DMS53 (cell line): ENCODE results near the gene NSUN7.
A peak's percentile ranks its signal among the peaks of the same experiment; 100 is the strongest.

Experiments
- DNase-seq: peaks from one replicate; lab custom pipeline; 2025; lab: John Stamatoyannopoulos, UW

The NSUN7 gene

DNA sequence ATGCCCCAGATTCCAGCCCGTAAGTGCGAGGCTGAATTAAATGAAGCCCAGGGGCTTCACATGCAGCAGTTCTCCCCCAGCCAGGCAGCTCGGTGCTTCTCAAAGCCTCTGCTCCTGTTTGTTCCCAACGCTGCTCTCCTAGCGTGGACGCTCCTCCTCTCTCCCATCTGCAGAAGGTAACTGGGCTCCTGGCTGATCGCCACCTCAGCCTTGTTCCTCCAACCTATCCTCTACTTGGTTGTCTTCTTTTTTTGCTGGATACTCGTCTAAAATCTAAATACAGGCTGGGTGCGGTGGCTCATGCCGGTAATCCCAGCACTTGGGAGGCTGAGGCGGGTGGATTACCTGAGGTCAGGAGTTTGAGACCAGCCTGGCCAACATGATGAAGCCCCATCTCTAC, 70.3 kb downstream of the NSUN7 start:
- no peak for DNase-seq

DNA sequence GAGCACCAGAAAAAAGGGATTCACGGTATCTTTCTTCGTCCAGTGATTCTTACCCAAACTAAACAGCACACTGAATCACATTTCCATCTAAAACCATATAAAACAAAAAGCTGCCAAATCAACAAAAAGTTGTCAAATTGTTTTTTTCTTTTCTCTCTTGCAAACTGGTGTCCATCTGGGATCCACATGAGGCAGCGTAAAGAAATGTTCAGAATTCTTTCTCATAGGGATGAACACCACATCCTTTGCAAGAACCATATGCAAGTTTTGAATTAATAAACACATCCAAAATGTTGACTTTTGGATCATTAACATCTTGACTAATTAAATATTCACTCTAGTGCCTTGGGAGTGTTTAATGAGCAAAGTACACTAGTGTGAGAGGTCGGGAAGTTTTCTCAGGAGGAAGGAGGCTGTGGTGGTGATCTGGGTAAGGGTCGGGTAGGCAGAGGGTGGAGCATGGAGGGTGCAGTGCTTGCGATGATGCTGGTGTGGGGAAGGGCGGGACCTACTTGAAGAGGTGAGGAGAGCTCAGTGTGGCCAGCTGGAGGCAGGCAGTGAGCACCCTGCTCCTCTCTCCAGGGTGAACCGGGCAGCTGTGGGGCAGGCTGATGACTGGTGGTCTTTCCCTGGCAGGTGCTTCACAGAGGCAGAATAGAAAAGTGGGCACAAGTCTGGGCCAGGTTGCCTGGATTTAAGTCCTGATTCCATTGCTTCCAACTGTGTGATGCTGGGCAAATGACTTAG, 72.8 kb downstream of the NSUN7 start:
- no peak for DNase-seq

DNA sequence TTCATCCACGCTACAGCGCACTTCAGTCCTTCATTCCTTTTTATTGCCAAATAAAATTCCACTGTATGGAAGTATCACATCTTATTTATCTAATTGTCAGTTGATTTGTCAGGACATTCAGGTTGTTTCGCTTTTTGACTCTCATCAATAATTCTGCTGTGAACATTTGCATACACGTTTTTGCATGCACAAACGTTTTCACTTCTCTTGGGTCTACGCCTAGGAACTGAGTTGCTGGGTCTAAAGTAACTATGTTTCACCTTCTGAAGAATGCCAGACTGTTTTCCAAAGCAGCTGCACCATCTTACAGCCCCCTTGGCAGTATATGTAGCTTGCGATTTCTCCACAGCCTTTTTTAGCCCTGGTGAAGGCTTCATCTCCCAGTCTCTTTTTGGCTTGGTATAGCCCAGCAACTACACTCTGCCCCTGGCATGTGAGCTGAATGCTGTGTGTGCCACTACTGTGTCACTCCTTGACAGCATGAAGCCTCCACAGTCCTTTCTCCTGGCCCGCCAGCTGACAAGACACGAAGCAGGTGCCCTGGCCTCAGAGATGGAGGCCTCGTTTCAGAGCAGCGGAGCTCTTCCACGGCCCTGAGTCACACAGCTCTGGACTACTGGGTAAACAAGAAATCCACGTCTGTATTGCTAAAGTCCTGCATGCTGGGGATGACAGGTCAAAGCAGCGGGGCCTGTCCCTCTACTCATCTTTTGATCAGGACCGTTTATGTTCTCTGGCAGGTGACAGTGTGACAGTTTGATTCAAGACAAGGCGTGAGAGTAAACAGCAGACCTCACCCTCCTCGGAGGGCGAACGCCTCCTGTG, 75.5 kb downstream of the NSUN7 start:
- peak; percentile 51 for DNase-seq

DNA sequence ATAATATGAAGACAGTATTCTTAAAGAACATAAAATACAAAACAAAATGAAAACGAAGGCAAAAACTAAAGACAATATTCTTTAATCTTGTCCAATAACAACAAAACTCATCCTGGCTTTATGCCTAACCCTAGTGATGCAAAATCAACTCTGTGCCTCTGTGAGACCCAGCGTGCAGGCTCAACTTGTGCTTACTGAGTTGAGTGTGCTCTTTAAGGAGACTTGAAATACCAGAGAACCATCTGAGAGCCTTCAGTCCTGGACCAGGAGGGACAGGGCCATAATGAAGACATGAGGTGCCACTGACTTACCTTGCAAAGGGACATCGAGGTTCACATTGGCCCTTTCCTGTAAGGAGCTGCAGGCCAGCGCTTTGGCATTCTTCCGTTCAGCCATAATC, 77.1 kb downstream of the NSUN7 start:
- no peak for DNase-seq

DNA sequence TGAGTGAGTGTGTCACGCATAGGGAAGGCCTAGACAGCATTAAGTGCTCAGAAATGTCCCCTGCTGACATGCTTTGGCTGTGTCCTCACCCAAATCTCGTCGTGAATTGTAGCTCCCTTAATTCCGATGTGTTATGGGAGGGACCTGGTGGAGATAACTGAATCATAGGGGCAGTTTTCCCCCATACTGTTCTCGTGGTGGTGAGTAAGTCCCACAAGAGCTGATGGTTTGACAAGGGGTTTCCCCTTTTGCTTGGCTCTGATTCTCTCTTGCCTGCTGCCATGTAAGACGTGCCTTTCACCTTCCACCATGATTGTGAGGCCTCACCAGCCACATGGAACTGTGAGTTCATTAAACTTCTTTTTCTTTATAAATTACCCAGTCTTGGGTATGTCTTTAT, 78.0 kb downstream of the NSUN7 start:
- DNase-seq, result no peak

DNA sequence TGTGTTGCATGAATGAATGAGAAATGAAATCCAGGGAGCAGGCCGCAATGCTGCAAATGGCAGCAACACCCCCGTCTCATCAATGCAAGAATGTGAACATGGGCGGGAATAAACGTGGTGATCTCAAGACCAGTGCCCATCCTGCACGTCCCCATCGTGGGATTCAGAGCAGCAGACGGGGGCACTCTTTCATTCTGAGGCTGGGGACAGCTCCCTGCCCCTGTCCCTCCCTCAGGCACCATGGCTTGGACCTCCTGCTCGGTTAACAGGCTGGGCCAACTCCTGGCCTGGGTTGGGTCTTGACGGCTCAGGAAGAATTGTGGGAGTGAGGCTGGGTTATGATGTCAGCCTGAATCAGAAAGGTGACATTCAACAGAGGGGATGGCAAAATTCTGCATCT, 78.9 kb downstream of the NSUN7 start:
- DNase-seq, result no peak

DNA sequence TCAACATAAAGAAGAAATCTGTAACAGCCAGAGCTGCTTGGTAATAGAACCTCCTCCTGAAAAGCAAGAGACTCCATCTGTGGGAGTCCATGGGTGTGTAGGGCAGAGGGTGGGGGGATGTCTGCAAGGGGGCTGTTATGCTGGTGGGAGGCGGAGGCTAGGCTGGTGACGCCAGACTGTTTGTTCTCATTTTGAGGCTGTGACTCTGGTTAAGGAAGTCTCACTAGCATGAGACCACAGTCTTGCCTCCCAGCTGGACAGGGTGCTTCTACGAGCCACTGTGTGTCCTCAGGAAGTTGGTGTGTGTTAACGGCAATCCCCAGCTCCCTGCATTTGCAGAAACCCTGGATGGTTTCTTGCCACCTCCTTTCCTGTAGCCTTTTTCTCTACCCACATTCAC, 79.8 kb downstream of the NSUN7 start:
- no peak for DNase-seq

DNA sequence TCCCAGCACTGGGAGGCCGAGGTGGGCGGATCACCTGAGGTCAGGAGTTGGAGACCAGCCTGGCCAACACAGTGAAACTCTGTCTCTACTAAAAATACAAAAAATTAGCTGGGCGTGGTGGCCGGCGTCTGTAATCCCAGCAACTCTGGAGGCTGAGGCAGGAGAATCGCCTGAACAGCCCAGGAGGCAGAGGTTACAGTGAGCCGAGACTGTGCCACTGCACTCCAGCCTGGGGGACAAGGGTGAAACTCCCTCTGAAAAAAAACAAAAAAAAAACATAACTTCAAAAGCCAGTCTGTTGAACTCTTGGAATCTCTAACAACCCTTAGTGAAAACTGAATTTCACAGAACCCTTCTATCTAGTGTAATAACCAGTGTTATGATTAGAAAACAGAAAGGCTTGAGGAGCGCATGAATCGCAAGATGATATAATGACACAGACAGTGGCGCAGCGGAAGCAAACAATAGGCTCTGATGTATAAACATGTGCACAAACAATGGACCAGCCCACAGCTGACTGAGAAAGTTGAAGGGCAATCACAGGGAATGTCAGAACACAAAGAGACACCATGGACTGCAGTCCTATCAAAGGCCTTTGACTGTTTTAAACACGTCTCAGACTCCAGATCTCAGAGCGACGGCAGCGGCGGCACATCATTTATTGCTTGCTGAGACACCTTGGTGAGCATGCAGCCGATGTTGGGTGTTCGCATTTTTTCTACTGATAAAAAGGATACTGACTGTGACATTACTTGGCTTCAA, 81.6 kb downstream of the NSUN7 start:
- no peak for DNase-seq

DNA sequence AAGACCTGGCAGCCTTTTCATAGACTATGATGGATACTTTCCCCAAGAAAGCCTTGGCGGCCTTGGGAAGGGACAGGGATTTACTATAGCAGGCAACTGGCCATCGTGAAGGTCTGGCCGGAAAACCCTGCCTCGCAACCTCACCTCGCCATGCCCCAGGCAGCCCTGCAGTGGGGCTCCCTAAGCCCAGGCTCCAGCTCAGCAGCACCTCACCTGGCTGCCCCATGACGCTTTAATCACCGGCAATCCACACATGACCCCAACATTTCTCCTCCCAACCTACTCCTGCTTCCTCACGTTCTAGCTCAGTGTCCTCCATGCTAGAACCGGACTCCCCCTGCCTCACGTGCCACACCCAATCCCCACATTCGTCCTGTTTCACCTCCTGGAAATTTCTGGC, 82.4 kb downstream of the NSUN7 start:
- DNase-seq, result no peak

DNA sequence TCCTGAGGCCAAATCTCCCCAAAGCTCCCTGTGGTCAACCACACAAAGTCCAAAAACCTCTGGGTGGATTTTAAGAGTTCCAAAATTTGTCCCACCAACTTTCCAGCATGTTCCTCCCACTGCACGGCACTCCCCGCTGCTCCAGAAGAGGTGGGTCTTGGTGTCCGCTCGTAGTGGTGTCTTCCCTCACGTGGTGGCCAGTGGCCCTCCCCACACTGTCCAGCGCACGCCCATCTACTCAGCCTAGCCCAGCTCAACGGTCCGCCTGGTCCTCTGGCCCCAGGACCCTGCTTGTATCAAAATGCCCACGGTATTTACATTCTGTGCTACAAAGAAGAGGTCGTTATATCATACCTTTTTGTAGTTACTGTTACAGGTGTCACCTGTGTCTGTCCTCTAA, 83.5 kb downstream of the NSUN7 start:
- DNase-seq, result no peak

DNA sequence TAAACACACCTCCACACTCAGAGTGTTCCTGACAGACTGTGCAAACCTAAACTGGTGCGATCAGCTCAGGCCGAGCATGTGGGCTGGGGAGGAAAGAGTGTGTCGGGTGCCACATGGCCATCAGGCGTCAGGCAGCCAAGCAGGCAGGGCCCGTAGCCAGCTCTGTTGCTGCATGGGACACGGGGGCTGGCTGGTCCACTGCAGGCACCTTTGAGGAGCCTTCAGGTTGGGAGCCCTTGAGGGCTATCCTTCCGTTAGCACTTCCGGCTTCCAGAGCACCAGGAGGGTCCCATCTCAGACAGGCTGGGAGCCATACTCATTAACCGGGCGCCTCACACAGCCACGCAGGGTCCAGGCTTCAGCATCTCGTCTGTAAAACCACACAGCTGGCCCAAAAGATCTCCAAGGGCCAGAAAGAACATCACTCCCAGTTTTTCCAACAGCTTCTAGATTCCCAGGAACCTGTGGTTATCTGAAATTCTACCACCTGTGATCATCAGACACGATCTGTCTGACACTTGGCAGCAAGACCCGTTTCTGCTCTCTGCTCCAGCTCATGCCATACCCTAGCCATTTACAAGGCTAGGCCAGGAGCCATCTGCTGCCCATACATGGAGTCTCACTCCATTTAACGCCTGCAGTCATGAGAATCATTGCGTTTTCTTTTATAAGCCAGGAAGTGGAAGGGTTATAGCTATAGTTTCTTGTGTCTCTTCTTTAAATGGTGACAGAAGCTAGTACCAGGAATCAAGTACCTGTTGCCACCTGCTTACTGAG, 87.5 kb downstream of the NSUN7 start:
- no peak for DNase-seq

DNA sequence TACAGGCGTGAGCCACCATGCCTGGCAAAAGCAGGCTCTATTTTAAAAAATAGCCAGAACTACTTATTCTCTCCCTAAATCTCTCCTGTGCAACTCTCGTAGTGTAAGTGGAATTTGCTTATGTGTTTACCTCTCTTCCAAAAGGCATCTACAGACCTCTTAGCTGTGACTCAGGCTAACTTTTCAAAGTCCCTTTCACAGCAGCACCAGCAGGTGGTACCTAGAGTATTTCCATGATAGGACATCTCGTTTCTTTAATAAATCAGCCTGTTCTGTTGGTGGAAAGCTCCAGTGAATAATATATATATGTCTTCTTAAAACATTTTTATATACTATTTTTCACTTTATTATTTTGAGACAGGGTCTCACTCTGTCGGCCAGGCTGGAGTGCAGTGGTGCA, 89.0 kb downstream of the NSUN7 start:
- peak; percentile 22 for DNase-seq

DNA sequence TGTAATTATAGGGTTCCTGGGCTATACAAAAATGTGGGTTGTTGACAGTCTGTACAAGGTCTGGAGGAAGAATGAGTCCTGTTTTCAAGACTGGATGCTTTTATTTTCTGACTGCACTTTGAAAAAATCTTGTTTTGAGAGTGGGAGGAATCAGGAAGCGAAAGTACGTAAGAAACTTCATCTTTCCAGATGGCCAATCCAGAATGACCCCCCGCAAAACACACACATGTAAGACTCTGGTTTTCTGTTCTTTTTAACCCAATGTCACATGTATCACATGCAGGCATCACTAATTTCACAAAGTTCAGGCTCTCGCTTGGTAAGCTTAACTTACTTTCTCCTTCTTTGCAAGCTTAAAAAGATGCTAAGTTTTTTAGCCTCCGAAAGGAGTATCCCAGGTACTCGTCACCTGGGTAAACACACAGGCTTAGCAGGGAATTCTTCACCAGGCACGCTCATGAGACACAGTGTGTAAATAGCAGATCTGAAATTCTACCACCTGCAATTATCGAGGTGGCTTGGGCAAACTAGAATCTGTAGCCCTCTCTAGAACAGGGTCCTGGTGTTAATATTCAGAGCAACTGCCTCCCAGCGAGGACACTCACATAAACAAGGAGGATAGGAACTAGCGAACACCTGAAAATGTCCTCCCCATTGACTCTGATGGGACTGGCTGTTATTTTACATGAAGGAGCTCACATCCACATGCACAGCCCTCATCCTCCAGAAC, 90.7 kb downstream of the NSUN7 start:
- peak; percentile 52 for DNase-seq

DNA sequence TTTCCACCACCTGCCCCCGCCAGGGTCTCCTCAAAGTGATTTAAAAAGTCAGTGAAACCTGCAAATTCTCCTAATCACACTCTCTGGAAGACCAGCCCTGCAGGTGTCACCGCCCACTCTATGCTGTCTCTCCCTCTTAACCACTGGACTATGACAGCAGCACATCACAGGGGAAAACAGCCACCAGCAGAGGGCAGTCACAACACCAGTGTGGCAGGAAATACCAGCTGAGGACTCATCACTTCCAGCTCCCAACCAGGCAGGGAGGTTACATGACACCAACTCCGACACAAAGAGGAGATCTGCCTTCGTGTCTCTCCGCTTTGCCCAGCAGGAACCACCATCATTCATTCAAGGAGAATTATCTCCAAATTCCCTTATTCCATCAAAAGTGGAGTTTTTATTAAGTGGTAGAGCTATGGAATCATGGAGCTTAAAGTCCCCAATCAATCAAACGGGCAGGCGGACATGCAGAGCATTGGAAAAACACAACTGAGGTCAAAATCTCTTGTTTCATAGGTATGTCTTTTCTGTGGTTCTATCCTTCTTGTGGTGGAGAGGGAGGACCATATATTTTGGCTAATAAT, 91.3 kb downstream of the NSUN7 start:
- DNase-seq, result peak; percentile 97

DNA sequence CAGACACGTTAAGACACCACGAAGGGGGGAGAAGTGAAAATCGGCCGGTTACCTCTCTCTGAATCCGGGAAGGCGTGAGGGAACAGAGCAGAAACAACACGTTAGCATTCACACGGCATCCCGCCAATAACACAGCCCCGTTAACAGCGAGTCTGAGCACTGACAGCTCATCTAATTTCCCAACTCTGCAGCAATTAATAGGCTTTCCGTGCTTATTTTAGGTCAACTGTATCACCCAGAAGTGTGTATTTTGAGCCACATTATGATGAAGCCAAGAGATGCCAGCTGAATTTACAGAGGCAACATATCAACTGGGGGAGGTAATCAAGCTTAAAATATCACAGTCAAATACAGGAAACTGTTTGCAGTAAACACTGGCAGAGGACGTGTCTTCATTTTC, 92.6 kb downstream of the NSUN7 start:
- DNase-seq, result peak; percentile 74

DNA sequence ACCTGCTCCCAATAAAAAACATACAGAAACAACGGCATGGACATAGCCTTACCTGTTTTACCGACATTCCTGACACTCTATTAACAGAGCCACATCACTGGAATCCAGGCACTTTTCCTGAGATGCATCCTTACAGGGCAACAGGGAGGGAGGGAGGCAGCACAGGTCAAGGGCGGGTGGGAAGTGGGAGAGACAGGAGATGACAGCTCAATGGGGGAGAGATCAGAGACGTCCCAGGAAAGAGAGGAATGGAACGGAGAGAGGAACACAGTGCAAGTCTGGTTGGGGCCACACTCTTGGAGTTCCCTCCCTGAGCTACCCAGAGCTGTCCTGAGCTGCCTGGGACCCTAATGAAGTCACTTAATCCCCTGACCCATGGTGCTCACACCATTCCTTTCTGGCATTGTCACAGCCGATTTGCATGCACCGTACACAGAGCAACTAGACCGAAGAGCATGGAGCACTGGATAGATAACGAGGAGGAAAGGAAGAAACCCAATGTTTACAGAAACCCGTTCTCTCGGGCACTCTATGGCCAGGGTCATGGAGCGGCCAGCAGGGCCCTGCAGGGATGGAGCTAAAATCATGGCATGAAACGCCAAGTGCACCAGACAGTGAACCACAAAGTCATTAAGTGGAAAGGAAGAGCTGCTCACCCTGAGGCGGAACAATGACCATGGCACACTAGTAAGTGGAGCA, 93.1 kb downstream of the NSUN7 start:
- DNase-seq, result peak; percentile 87

DNA sequence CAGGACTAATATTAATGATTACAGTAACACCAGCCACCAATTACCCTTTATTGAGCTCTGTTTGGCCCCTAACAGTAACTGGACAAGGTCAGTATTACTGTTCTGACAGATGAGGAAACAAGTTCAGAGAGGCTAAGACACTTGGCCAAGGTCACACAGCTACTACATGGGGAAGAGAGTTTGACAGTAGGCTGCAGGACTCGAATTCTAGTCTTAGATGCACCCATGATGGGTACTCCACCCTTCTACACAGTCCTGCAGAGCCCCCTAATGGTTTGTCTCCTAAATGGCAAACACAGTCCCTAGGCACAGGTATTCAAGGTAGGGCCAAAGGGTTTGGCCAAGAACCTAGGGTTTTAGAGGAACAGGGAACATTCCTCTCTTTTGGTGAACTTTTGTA, 93.9 kb downstream of the NSUN7 start:
- peak; percentile 73 for DNase-seq

DNA sequence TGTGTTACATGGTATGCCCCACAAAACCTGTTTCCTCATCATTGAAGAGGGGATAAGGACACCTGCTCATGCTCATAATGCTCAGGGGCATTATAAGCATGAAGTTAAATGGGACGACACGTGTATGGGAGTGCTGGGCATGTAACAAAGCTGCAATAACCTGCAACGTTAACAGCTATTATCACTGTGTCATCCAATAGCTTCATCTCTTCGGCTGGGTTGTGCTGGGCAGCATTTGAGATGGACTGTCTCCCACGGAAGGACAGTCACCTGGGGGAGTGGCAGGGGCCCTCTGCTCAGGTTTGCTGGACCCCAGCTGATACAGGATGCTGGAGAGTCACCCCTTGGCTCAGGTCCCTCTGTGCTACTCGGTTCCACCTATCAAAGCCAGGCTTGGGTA, 94.5 kb downstream of the NSUN7 start:
- peak; percentile 33 for DNase-seq

DNA sequence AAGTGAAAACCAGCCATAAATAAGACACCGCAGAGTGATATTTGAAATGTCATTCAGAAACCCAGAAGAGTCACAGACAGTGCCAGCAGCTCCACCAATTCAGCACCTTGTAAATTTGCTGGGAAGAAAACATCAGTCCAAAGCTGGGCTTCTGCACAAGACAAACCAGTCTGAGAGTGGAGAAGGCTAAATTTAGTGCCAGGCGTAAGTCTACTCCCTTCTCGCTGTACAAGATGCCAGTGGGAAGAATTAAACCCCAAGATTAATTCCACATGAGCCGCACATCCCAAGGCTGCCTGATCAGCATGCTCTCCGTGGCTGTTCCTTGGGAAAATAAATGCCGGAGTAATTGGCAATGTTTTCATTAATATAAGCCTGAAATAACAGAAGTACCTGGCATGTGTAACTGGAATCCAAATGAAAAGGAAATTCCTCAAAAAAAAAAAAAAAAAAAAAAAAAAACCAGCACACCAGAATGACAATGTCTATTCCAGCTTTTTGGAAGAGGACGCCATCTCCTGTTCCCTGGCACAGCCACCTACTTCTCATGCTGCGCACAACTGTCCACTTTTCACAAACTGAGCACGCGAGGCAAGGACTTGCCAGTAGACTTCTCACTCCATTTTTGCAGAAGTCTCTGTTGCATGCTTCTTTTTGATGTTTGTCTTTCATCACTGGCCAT, 95.5 kb downstream of the NSUN7 start:
- no peak for DNase-seq

DNA sequence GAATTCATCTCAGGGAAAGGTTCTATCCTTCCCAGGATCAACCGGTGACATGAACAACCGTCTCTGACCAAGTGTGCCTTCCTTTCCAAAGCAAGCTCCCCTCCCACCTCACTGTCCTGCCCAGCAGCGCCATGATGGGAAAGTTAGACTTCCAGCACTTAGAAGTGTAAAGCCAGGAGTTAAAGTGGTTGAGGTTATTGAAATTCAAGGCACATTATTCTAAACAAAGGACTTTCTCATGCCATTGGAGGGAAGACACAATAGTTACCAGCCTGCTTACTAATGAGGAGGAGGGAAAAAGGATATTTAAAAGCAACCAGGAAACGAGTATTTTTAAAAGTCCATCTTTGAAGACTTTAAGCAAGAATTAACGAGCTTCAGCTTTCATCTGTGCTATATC, 96.8 kb downstream of the NSUN7 start:
- DNase-seq, result no peak
